Measurements from ENCODE around the gene STAG2.
A peak's percentile ranks its signal among the peaks of the same experiment; 100 is the strongest.

The STAG2 gene

DNA sequence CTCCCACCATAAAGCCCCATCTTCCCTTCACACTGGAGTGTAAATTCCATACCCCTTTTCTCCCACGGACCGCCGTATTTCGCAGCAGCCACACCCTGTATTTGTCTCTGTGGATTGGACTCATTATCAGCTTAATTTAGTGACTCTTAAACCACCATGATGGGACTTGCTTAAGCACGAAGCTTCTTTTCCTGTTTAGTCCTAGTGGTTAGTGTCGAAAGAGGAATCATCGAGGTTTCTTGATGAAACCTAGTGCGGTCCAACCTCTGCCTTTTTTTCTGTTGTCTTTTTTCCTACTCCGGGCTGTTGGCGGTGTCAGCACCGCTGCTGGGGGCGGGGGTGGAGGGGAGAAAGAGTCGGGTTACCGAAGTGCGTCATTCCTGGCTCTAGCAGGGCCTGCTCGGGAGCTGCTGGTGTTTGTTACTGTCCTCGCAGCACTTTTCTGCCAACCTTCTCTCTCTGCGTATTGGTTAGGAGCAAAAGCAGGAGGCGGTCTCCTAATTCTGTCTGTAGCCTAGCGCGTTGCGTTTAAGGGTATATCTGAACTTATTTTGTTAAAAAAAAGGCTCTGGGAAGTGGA, 1.4 kb downstream of the STAG2 start:
- H3K9me3 ChIP-seq (ENCODE audit: control insufficient read depth, insufficient read depth, low read depth, low read length): no peaks in the 10 kb centered on the region
- H3K36me3 ChIP-seq (ENCODE audit: control insufficient read depth in 2 of 2, insufficient read depth in 1 of 2, low read length in 2 of 2): no peaks in the 10 kb centered on the region; a peak in 1 of 3 replicates
- ChIA-PET CTCF (interaction anchor here (1.8 kb wide), 1 partner anchor 14 kb away, joined by 4 read pairs; no protein-coding TSS in a partner anchor), POLR2A (interaction anchor here (0.6 to 1.2 kb wide), 4 partner anchors 14 to 134 kb away, joined by 3 to 5 read pairs (median 3); no protein-coding TSS in a partner anchor)
- peak overlapping the region; percentile 53 for H3K4me3 ChIP-seq (ENCODE audit: low read depth, low read length)
- peak overlapping the region; percentile 99 for H3K27ac ChIP-seq (ENCODE audit: extremely low read depth, low read depth, low read length)
- H3K4me1 ChIP-seq (ENCODE audit: control insufficient read depth, insufficient read depth, low read length): no peaks in the 10 kb centered on the region
- no peak for TF ChIP-seq ZNF747 (tag by site-specific recombination; IDR thresholded peaks at IDR 0.05)
- TF ChIP-seq ZSCAN30 (tag by site-specific recombination; IDR thresholded peaks at IDR 0.05): no peak; the same call in 1 of the 2 replicates
- 0 out of 2 replicates have a peak, but pooled peaks have one; percentile 18 for TF ChIP-seq KLF16 (tag by site-specific recombination; IDR thresholded peaks at IDR 0.05)
- no peak for TF ChIP-seq OVOL3 (tag by site-specific recombination; IDR thresholded peaks at IDR 0.05)
- TF ChIP-seq, protein P1, sequence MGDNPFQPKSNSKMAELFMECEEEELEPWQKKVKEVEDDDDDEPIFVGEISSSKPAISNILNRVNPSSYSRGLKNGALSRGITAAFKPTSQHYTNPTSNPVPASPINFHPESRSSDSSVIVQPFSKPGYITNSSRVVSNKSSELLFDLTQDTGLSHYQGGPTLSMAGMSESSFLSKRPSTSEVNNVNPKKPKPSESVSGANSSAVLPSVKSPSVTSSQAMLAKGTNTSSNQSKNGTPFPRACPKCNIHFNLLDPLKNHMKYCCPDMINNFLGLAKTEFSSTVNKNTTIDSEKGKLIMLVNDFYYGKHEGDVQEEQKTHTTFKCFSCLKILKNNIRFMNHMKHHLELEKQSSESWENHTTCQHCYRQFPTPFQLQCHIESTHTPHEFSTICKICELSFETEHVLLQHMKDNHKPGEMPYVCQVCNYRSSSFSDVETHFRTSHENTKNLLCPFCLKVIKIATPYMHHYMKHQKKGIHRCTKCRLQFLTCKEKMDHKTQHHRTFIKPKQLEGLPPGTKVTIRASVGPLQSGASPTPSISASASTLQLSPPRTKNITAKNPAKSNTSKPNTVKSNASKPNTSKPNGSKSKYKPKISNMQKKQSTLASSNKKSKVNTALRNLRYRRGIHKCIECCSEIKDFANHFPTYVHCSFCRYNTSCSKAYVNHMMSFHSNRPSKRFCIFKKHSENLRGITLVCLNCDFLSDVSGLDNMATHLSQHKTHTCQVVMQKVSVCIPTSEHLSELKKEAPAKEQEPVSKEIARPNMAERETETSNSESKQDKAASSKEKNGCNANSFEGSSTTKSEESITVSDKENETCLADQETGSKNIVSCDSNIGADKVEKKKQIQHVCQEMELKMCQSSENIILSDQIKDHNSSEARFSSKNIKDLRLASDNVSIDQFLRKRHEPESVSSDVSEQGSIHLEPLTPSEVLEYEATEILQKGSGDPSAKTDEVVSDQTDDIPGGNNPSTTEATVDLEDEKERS (tag by site-specific recombination; IDR thresholded peaks at IDR 0.05): no peak
- TF ChIP-seq ZNF837 (tag by site-specific recombination; IDR thresholded peaks at IDR 0.05): no peak
- TF ChIP-seq, protein P2, sequence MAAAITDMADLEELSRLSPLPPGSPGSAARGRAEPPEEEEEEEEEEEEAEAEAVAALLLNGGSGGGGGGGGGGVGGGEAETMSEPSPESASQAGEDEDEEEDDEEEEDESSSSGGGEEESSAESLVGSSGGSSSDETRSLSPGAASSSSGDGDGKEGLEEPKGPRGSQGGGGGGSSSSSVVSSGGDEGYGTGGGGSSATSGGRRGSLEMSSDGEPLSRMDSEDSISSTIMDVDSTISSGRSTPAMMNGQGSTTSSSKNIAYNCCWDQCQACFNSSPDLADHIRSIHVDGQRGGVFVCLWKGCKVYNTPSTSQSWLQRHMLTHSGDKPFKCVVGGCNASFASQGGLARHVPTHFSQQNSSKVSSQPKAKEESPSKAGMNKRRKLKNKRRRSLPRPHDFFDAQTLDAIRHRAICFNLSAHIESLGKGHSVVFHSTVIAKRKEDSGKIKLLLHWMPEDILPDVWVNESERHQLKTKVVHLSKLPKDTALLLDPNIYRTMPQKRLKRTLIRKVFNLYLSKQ (tag by site-specific recombination; IDR thresholded peaks at IDR 0.05; ENCODE audit: borderline replicate concordance): no peak
- TF ChIP-seq, protein P3, sequence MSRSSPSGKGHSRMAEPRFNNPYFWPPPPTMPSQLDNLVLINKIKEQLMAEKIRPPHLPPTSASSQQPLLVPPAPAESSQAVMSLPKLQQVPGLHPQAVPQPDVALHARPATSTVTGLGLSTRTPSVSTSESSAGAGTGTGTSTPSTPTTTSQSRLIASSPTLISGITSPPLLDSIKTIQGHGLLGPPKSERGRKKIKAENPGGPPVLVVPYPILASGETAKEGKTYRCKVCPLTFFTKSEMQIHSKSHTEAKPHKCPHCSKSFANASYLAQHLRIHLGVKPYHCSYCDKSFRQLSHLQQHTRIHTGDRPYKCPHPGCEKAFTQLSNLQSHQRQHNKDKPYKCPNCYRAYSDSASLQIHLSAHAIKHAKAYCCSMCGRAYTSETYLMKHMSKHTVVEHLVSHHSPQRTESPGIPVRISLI (tag by site-specific recombination; IDR thresholded peaks at IDR 0.05): peak; percentile 98
- TF ChIP-seq ZNF16 (tag by site-specific recombination; IDR thresholded peaks at IDR 0.05; ENCODE audit: low read depth): no peak
- no peak for TF ChIP-seq ZNF677 (tag by site-specific recombination; IDR thresholded peaks at IDR 0.05)
- TF ChIP-seq ZNF514 (tag by site-specific recombination; IDR thresholded peaks at IDR 0.05): no peak
- TF ChIP-seq, protein P4, sequence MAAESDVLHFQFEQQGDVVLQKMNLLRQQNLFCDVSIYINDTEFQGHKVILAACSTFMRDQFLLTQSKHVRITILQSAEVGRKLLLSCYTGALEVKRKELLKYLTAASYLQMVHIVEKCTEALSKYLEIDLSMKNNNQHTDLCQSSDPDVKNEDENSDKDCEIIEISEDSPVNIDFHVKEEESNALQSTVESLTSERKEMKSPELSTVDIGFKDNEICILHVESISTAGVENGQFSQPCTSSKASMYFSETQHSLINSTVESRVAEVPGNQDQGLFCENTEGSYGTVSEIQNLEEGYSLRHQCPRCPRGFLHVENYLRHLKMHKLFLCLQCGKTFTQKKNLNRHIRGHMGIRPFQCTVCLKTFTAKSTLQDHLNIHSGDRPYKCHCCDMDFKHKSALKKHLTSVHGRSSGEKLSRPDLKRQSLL (tag by site-specific recombination; IDR thresholded peaks at IDR 0.05): peak; percentile 82
- no peak for TF ChIP-seq RBAK (tag by site-specific recombination; IDR thresholded peaks at IDR 0.05)
- peak; percentile 70 for TF ChIP-seq ZFHX2 (tag by site-specific recombination; conservative IDR thresholded peaks at IDR 0.05)
- TF ChIP-seq, protein P5, sequence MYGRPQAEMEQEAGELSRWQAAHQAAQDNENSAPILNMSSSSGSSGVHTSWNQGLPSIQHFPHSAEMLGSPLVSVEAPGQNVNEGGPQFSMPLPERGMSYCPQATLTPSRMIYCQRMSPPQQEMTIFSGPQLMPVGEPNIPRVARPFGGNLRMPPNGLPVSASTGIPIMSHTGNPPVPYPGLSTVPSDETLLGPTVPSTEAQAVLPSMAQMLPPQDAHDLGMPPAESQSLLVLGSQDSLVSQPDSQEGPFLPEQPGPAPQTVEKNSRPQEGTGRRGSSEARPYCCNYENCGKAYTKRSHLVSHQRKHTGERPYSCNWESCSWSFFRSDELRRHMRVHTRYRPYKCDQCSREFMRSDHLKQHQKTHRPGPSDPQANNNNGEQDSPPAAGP (tag by site-specific recombination; IDR thresholded peaks at IDR 0.05): peak; percentile 37; the same call in 1 of the 2 replicates
- no peak for TF ChIP-seq MZF1 (tag by site-specific recombination; IDR thresholded peaks at IDR 0.05; ENCODE audit: borderline replicate concordance)
- TF ChIP-seq, protein P6, sequence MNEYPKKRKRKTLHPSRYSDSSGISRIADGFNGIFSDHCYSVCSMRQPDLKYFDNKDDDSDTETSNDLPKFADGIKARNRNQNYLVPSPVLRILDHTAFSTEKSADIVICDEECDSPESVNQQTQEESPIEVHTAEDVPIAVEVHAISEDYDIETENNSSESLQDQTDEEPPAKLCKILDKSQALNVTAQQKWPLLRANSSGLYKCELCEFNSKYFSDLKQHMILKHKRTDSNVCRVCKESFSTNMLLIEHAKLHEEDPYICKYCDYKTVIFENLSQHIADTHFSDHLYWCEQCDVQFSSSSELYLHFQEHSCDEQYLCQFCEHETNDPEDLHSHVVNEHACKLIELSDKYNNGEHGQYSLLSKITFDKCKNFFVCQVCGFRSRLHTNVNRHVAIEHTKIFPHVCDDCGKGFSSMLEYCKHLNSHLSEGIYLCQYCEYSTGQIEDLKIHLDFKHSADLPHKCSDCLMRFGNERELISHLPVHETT (tag by site-specific recombination; IDR thresholded peaks at IDR 0.05): 0 out of 2 replicates have a peak, but pooled peaks have one; percentile 59
- TF ChIP-seq IKZF3 (tag by site-specific recombination; IDR thresholded peaks at IDR 0.05): peak; percentile 76
- TF ChIP-seq ZNF311 (tag by site-specific recombination; IDR thresholded peaks at IDR 0.05; ENCODE audit: borderline replicate concordance): no peak
- TF ChIP-seq, protein P7, sequence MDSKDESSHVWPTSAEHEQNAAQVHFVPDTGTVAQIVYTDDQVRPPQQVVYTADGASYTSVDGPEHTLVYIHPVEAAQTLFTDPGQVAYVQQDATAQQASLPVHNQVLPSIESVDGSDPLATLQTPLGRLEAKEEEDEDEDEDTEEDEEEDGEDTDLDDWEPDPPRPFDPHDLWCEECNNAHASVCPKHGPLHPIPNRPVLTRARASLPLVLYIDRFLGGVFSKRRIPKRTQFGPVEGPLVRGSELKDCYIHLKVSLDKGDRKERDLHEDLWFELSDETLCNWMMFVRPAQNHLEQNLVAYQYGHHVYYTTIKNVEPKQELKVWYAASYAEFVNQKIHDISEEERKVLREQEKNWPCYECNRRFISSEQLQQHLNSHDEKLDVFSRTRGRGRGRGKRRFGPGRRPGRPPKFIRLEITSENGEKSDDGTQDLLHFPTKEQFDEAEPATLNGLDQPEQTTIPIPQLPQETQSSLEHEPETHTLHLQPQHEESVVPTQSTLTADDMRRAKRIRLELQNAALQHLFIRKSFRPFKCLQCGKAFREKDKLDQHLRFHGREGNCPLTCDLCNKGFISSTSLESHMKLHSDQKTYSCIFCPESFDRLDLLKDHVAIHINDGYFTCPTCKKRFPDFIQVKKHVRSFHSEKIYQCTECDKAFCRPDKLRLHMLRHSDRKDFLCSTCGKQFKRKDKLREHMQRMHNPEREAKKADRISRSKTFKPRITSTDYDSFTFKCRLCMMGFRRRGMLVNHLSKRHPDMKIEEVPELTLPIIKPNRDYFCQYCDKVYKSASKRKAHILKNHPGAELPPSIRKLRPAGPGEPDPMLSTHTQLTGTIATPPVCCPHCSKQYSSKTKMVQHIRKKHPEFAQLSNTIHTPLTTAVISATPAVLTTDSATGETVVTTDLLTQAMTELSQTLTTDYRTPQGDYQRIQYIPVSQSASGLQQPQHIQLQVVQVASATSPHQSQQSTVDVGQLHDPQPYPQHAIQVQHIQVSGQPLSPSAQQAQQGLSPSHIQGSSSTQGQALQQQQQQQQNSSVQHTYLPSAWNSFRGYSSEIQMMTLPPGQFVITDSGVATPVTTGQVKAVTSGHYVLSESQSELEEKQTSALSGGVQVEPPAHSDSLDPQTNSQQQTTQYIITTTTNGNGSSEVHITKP (tag by site-specific recombination; IDR thresholded peaks at IDR 0.05): peak; percentile 80
- TF ChIP-seq, protein P8, sequence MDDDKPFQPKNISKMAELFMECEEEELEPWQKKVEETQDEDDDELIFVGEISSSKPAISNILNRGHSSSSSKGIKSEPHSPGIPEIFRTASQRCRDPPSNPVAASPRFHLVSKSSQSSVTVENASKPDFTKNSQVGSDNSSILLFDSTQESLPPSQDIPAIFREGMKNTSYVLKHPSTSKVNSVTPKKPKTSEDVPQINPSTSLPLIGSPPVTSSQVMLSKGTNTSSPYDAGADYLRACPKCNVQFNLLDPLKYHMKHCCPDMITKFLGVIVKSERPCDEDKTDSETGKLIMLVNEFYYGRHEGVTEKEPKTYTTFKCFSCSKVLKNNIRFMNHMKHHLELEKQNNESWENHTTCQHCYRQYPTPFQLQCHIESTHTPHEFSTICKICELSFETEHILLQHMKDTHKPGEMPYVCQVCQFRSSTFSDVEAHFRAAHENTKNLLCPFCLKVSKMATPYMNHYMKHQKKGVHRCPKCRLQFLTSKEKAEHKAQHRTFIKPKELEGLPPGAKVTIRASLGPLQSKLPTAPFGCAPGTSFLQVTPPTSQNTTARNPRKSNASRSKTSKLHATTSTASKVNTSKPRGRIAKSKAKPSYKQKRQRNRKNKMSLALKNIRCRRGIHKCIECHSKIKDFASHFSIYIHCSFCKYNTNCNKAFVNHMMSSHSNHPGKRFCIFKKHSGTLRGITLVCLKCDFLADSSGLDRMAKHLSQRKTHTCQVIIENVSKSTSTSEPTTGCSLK (tag by site-specific recombination; IDR thresholded peaks at IDR 0.05): no peak

Data from HEK293 (cell line).